GM23338 (cell line): ENCODE results near the gene FDX1.

Source experiments
- CTCF ChIP-seq, 2 experiments: fragments of 200-600 bp in 1 of 2; sonication (generic) in 1 of 2; conservative IDR thresholded peaks; 2 replicates each; pipeline versions ENCODE4 v1.5.1 to v1.6.1; 2016 to 2017; ENCODE audit warnings: antibody characterized with exemption in 2 of 2, low read depth in 2 of 2, mild to moderate bottlenecking in 2 of 2, moderate library complexity in 1 of 2
- EZH2 ChIP-seq: fragments of 200-600 bp; sonication (generic); IDR thresholded peaks from one replicate; pipeline ENCODE4 v1.8.0; 2017; ENCODE audit warnings: antibody characterized with exemption, mild to moderate bottlenecking, low read depth; ENCODE audit not compliant: unreplicated experiment
- ZNF114 ChIP-seq: fragments of 250-450 bp; sonication (Bioruptor Pico); IDR thresholded peaks from 2 replicates; pipeline ENCODE4 v1.5.0; 2020; ENCODE audit warnings: mild to moderate bottlenecking, moderate library complexity

DNA sequence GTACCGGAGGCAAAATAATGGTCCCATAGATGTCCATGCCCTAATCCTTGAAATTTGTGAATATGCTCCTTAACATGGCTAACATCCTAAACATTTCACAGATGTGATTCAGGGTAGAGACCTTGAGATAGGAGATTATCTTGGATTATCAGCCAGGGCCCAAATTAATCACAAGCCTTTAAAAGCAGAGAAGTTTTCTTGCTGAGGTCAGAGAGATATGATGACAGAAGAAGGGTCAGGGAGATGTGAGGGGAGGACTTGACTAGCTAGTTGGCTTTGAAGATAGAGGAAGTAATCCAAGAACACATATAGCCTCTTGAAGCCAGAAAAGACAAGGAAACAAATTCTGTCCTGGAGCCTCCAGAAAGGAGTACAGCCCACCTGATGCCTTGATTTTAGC is 19.1 kb upstream of the FDX1 start:
- no peak for TF ChIP-seq CTCF (conservative IDR thresholded peaks at IDR 0.05; ENCODE audit: low read depth in 2 of 2)
- TF ChIP-seq EZH2: no peak
- no peak for TF ChIP-seq ZNF114 (CRISPR knock-in tag)
